Liver (tissue), 9 donors: ENCODE measurements around the gene BPTF. TPM values are rescaled to one million over a fixed set of nuclear protein-coding genes. Genes with fewer than 3 reads are reported as not detected.
"Not testable (repeated sequence)": the region's sequence is repeated elsewhere in the genome, so short reads cannot be mapped to it uniquely, and the experiment has no call there.

Experiments used
- DNase-seq: peaks from one replicate; pipeline ENCODE4 v3.0.0-alpha.2; 2017; ENCODE audit warnings: low spot score
- H3K27ac ChIP-seq, 2 donors: one replicate each; pipeline ENCODE4 v1.7.0; 2013; ENCODE audit warnings: inconsistent platforms in 2 of 2, low read length in 2 of 2, control low read depth in 1 of 2, low read depth in 1 of 2, mild to moderate bottlenecking in 1 of 2
- H3K27me3 ChIP-seq, 4 donors: one replicate each; pipeline versions ENCODE4 v1.6.1 to v1.7.0; 2013; ENCODE audit warnings: low read length in 3 of 4, inconsistent platforms in 1 of 4, mild to moderate bottlenecking in 1 of 4, moderate library complexity in 1 of 4; ENCODE audit not compliant: control insufficient read depth in 4 of 4, insufficient read depth in 4 of 4
- H3K36me3 ChIP-seq, 4 donors: one replicate each; pipeline versions ENCODE4 v1.6.1 to v1.7.0; 2013; ENCODE audit warnings: low read length in 3 of 4, mild to moderate bottlenecking in 3 of 4, low read depth in 1 of 4, moderate library complexity in 1 of 4; ENCODE audit not compliant: control insufficient read depth in 4 of 4, insufficient read depth in 3 of 4
- H3K4me1 ChIP-seq, 4 donors: one replicate each; pipeline versions ENCODE4 v1.6.1 to v1.7.0; 2013; ENCODE audit warnings: low read length in 3 of 4, mild to moderate bottlenecking in 3 of 4, moderate library complexity in 1 of 4; ENCODE audit not compliant: control insufficient read depth in 4 of 4, insufficient read depth in 4 of 4
- H3K4me3 ChIP-seq, 3 donors: one replicate each; pipeline versions ENCODE4 v1.6.1 to v1.7.0; 2013; ENCODE audit warnings: low read length in 3 of 3, control low read depth in 1 of 3, low read depth in 1 of 3, mild to moderate bottlenecking in 1 of 3
- H3K9ac ChIP-seq, 2 donors: one replicate each; pipeline ENCODE4 v1.7.0; 2013; ENCODE audit warnings: low read length in 2 of 2, mild to moderate bottlenecking in 2 of 2, moderate library complexity in 2 of 2, control low read depth in 1 of 2, low read depth in 1 of 2
- H3K9me3 ChIP-seq, 4 donors: one replicate each; pipeline versions ENCODE4 v1.6.1 to v1.7.0; 2013; ENCODE audit warnings: low read length in 3 of 4; ENCODE audit not compliant: control insufficient read depth in 4 of 4
- EGR1 ChIP-seq, 2 donors: IDR thresholded peaks; 2 replicates each; pipeline ENCODE4 v1.6.1; 2016 to 2018; ENCODE audit warnings: antibody characterized with exemption in 2 of 2, low read depth in 2 of 2
- FOXA1 ChIP-seq: IDR thresholded peaks from 2 replicates; pipeline ENCODE4 v1.6.1; 2016; ENCODE audit warnings: antibody characterized with exemption
- FOXA2 ChIP-seq: IDR thresholded peaks from 2 replicates; pipeline ENCODE4 v1.6.1; 2016; ENCODE audit warnings: antibody characterized with exemption
- GABPA ChIP-seq, 2 donors: IDR thresholded peaks in 1 of 2; conservative IDR thresholded peaks in 1 of 2; 2 replicates each; pipeline ENCODE4 v1.6.1; 2016; ENCODE audit warnings: antibody characterized with exemption in 2 of 2, mild to moderate bottlenecking in 1 of 2, moderate library complexity in 1 of 2
- HNF4A ChIP-seq, 2 donors: conservative IDR thresholded peaks; 2 replicates each; pipeline ENCODE4 v1.6.1; 2016; ENCODE audit warnings: antibody characterized with exemption in 2 of 2, mild to moderate bottlenecking in 2 of 2
- HNF4G ChIP-seq: IDR thresholded peaks from 2 replicates; pipeline ENCODE4 v1.6.1; 2016; ENCODE audit warnings: antibody characterized with exemption
- JUND ChIP-seq, 2 donors: IDR thresholded peaks; 2 replicates each; pipeline ENCODE4 v1.6.1; 2016; ENCODE audit warnings: antibody characterized with exemption in 2 of 2
- RAD21 ChIP-seq, 2 donors: IDR thresholded peaks; 2 replicates each; pipeline ENCODE4 v1.6.1; 2016; ENCODE audit warnings: antibody characterized with exemption in 2 of 2, mild to moderate bottlenecking in 2 of 2
- RXRA ChIP-seq, 2 donors: IDR thresholded peaks; 2 replicates each; pipeline ENCODE4 v1.6.1; 2017 to 2018; ENCODE audit warnings: antibody characterized with exemption in 2 of 2, mild to moderate bottlenecking in 1 of 2
- SP1 ChIP-seq: IDR thresholded peaks from 2 replicates; pipeline ENCODE4 v1.6.1; 2018; ENCODE audit warnings: antibody characterized with exemption, mild to moderate bottlenecking
- TAF1 ChIP-seq: conservative IDR thresholded peaks from 2 replicates; pipeline ENCODE4 v1.6.1; 2016; ENCODE audit warnings: antibody characterized with exemption, mild to moderate bottlenecking
- YY1 ChIP-seq: IDR thresholded peaks from 2 replicates; pipeline ENCODE4 v1.6.1; 2016; ENCODE audit warnings: antibody characterized with exemption, mild to moderate bottlenecking
- WGBS: extraction: QIAGEN DNeasy Blood & Tissue Kit; methylation state at CpG from one replicate; pipeline ENCODE4 v1.1.7; 2013; 5-methylcytosine and 5-hydroxymethylcytosine counted together
- polyA plus RNA-seq, 2 donors: library from polyadenylated mRNA; stranded (reverse) in 1 of 2; unstranded in 1 of 2; fragments of 200-250 nt in 1 of 2; fragments of >200 nt in 1 of 2; fragmentation: Nextera tagmentation in 1 of 2; extraction: Ambion mirVana in 1 of 2; gene quantifications; one replicate each; pipeline versions ENCODE4 v1.2.1 to v1.2.3, GENCODE V29; 2013 to 2015
- total RNA-seq, 2 donors: library from RNA; depleted of rRNA; stranded (reverse); fragments of >200 nt; gene quantifications; one replicate each; pipeline ENCODE4 v1.2.3, GENCODE V29; 2014
- TF ChIP-seq, protein P1 (sequence below): IDR thresholded peaks from 2 replicates; pipeline ENCODE4 v1.6.1; 2016; ENCODE audit warnings: antibody characterized with exemption, mild to moderate bottlenecking
- TF ChIP-seq, protein P2 (sequence below): fragments of 150-350 bp; IDR thresholded peaks from 2 replicates; pipeline ENCODE4 v1.5.1; 2017; ENCODE audit warnings: improper control_type of control experiment, low read depth, low read length; ENCODE audit not compliant: missing input control
- TF ChIP-seq, protein P3 (sequence below): IDR thresholded peaks from 2 replicates; pipeline ENCODE4 v1.6.1; 2016; ENCODE audit warnings: antibody characterized with exemption
- TF ChIP-seq, protein P4 (sequence below): IDR thresholded peaks from 2 replicates; pipeline ENCODE4 v1.6.1; 2016; ENCODE audit warnings: antibody characterized with exemption
- TF ChIP-seq, protein P5 (sequence below): IDR thresholded peaks from 2 replicates; pipeline ENCODE4 v1.6.1; 2016; ENCODE audit warnings: antibody characterized with exemption
- donor health status: healthy.
- donor health status: healthy.
- donor health status: healthy.
- donor health status: healthy.
- donor health status: healthy.

Gene BPTF
- total and polyA plus RNA-seq, 4 donors, result 8.1 to 51.7 (median 29.5) TPM

DNA sequence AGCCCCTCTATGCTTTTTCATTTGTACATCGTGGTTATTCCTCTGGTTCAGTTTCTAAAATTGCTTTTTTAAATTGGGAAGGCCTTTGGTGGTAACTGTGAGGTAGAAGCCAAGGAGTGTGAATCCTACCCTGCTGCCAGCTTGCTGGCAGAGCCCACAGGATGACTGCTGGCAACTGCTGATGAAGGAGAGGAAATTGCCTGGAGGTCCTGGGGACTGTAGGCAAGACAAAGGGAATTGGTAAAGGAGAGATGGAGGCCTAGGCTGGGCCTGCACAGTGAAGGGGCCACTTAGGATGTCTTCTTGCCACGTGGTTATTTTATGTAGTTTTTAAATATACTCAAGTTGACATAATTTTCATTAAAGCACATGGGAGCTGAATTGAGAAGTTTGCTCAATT lies 155.2 kb downstream of the BPTF start:
- H3K9ac ChIP-seq, result no peak overlapping the region
- 94% methylated on average over 2 of the region's 2 CpGs for WGBS
- no peak for DNase-seq
- H3K27me3 ChIP-seq, result no peaks in the 10 kb centered on the region
- TF ChIP-seq RXRA (IDR thresholded peaks at IDR 0.05) (no peak), JUND (IDR thresholded peaks at IDR 0.05) (no peak), FOXA2 (no peak), FOXA1 (no peak), HNF4G (no peak), EGR1 (IDR thresholded peaks at IDR 0.05; ENCODE audit: low read depth in 2 of 2) (no peak), SP1 (no peak), RAD21 (IDR thresholded peaks at IDR 0.05) (no peak), TAF1 (no peak), GABPA (IDR thresholded peaks at IDR 0.05 in 1 of 2, conservative IDR thresholded peaks at IDR 0.05 in 1 of 2) (no peak), YY1 (no peak), HNF4A (conservative IDR thresholded peaks at IDR 0.05) (no peak)
- TF ChIP-seq, protein P1, sequence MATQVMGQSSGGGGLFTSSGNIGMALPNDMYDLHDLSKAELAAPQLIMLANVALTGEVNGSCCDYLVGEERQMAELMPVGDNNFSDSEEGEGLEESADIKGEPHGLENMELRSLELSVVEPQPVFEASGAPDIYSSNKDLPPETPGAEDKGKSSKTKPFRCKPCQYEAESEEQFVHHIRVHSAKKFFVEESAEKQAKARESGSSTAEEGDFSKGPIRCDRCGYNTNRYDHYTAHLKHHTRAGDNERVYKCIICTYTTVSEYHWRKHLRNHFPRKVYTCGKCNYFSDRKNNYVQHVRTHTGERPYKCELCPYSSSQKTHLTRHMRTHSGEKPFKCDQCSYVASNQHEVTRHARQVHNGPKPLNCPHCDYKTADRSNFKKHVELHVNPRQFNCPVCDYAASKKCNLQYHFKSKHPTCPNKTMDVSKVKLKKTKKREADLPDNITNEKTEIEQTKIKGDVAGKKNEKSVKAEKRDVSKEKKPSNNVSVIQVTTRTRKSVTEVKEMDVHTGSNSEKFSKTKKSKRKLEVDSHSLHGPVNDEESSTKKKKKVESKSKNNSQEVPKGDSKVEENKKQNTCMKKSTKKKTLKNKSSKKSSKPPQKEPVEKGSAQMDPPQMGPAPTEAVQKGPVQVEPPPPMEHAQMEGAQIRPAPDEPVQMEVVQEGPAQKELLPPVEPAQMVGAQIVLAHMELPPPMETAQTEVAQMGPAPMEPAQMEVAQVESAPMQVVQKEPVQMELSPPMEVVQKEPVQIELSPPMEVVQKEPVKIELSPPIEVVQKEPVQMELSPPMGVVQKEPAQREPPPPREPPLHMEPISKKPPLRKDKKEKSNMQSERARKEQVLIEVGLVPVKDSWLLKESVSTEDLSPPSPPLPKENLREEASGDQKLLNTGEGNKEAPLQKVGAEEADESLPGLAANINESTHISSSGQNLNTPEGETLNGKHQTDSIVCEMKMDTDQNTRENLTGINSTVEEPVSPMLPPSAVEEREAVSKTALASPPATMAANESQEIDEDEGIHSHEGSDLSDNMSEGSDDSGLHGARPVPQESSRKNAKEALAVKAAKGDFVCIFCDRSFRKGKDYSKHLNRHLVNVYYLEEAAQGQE, result no peak
- TF ChIP-seq, protein P2, sequence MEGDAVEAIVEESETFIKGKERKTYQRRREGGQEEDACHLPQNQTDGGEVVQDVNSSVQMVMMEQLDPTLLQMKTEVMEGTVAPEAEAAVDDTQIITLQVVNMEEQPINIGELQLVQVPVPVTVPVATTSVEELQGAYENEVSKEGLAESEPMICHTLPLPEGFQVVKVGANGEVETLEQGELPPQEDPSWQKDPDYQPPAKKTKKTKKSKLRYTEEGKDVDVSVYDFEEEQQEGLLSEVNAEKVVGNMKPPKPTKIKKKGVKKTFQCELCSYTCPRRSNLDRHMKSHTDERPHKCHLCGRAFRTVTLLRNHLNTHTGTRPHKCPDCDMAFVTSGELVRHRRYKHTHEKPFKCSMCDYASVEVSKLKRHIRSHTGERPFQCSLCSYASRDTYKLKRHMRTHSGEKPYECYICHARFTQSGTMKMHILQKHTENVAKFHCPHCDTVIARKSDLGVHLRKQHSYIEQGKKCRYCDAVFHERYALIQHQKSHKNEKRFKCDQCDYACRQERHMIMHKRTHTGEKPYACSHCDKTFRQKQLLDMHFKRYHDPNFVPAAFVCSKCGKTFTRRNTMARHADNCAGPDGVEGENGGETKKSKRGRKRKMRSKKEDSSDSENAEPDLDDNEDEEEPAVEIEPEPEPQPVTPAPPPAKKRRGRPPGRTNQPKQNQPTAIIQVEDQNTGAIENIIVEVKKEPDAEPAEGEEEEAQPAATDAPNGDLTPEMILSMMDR, result no peak
- TF ChIP-seq, protein P3, sequence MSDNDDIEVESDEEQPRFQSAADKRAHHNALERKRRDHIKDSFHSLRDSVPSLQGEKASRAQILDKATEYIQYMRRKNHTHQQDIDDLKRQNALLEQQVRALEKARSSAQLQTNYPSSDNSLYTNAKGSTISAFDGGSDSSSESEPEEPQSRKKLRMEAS, result no peak
- TF ChIP-seq, protein P4, sequence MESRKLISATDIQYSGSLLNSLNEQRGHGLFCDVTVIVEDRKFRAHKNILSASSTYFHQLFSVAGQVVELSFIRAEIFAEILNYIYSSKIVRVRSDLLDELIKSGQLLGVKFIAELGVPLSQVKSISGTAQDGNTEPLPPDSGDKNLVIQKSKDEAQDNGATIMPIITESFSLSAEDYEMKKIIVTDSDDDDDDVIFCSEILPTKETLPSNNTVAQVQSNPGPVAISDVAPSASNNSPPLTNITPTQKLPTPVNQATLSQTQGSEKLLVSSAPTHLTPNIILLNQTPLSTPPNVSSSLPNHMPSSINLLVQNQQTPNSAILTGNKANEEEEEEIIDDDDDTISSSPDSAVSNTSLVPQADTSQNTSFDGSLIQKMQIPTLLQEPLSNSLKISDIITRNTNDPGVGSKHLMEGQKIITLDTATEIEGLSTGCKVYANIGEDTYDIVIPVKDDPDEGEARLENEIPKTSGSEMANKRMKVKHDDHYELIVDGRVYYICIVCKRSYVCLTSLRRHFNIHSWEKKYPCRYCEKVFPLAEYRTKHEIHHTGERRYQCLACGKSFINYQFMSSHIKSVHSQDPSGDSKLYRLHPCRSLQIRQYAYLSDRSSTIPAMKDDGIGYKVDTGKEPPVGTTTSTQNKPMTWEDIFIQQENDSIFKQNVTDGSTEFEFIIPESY, result no peak
- TF ChIP-seq, protein P5, sequence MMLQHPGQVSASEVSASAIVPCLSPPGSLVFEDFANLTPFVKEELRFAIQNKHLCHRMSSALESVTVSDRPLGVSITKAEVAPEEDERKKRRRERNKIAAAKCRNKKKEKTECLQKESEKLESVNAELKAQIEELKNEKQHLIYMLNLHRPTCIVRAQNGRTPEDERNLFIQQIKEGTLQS, result no peak
- no peaks in the 10 kb centered on the region for H3K4me1 ChIP-seq
- no peaks in the 10 kb centered on the region for H3K9me3 ChIP-seq
- H3K36me3 ChIP-seq, result peaks cover 0 to 6% (median 4%) of the 10 kb centered on the region in 4 donors
- H3K4me3 ChIP-seq, result no peak overlapping the region
- H3K27ac ChIP-seq, result no peak overlapping the region

DNA sequence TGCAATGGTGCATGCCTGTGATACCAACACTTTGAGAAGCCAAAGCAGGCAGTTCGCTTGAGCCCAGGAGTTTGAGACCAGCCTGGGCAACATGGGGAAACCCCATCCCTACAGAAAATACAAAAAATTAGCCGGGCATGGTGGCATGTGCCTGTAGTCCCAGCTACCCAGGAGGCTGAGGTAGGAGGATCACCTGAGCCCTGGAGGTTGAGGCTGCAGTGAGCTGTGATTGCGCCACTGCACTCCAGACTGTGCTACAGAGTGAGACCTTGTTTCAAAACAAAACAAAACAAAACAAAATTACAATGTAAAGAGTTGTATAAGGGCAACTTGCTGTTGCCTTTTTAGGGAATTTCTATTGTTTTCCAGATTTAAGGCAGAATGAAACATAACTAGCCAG lies 155.6 kb downstream of the BPTF start:
- whole genome bisulfite sequencing, result 65% methylated on average over 3 of the region's 3 CpGs
- H3K4me1 ChIP-seq, H3K4me3 ChIP-seq, H3K9ac ChIP-seq, H3K27me3 ChIP-seq, H3K36me3 ChIP-seq, H3K27ac ChIP-seq, H3K9me3 ChIP-seq, DNase-seq: not testable (repeated sequence)
